Peyer's patch (tissue), 4 donors: ENCODE measurements around the gene PDLIM5.

Experiments used
- POLR2A ChIP-seq, 2 donors: fragments of 450-650 bp; IDR thresholded peaks; one replicate each; pipeline ENCODE4 v1.5.1; 2017; ENCODE audit warnings: antibody characterized with exemption in 2 of 2, mild to moderate bottlenecking in 2 of 2, moderate library complexity in 2 of 2
- TF ChIP-seq, protein P1 (sequence below), 6 experiments: fragments of 450-650 bp in 4 of 6; fragments of 200-600 bp in 2 of 6; sonication (generic) in 1 of 6; IDR thresholded peaks; one replicate each; pipeline ENCODE4 v1.5.1; 2017 to 2019; ENCODE audit warnings: antibody characterized with exemption in 6 of 6, mild to moderate bottlenecking in 3 of 6, moderate library complexity in 1 of 6

DNA sequence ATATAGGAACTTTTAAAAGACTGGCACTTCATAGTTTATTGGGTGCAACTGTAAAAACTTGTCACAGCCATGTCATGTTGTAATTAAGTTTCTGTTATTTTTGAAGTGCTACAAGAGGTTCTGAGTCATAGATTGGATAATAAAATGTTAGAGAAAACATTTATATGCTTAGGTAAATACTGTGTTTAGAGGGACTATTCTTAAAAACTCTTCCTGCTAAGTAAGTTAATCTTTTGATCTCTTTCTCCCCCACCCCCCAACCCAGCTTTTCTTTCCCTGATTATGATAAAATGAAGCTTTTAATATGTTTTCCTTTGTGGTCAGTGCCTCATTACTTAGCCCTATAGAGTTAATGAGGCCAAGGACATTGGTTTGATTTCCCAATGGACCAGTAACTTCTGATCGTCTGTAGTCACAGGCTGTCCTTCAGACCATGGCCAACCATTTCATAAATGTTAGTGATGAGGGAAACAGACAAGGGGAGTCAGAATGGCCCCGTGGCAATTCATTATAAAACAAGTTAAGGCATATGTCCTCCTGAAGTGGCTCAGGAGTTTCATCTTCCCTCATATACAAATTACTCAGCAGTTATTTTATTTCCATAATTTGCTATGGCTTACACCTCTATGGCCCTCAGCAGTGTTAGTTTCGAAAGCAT is 3.9 kb upstream of the PDLIM5 start:
- TF ChIP-seq, protein P1, sequence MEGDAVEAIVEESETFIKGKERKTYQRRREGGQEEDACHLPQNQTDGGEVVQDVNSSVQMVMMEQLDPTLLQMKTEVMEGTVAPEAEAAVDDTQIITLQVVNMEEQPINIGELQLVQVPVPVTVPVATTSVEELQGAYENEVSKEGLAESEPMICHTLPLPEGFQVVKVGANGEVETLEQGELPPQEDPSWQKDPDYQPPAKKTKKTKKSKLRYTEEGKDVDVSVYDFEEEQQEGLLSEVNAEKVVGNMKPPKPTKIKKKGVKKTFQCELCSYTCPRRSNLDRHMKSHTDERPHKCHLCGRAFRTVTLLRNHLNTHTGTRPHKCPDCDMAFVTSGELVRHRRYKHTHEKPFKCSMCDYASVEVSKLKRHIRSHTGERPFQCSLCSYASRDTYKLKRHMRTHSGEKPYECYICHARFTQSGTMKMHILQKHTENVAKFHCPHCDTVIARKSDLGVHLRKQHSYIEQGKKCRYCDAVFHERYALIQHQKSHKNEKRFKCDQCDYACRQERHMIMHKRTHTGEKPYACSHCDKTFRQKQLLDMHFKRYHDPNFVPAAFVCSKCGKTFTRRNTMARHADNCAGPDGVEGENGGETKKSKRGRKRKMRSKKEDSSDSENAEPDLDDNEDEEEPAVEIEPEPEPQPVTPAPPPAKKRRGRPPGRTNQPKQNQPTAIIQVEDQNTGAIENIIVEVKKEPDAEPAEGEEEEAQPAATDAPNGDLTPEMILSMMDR (IDR thresholded peaks at IDR 0.05) = no peak
- TF ChIP-seq POLR2A (IDR thresholded peaks at IDR 0.05) = no peak
